H1 (cell line): Measurements from ENCODE around the gene GDF2. TPM values are rescaled to one million over a fixed set of nuclear protein-coding genes. Genes with fewer than 3 reads are reported as not detected.

Experiments used
- CTCF ChIA-PET: fragments of 300-600 bp; sonication (Branson Sonifier 250); formaldehyde crosslinking; loops from one replicate; lab custom pipeline; 2021; ENCODE audit not compliant: partially characterized antibody; lab: Charles Lee
- POLR2A ChIA-PET: fragments of 300-600 bp; sonication (Branson Sonifier 250); formaldehyde crosslinking; loops from one replicate; lab custom pipeline; 2021; ENCODE audit warnings: inconsistent platforms; ENCODE audit not compliant: partially characterized antibody; lab: Charles Lee
- DNase-seq, 2 experiments: peaks; one replicate each; pipeline versions ENCODE4 v3.0.0 to v3.0.0-alpha.2; 2010 to 2022; ENCODE audit warnings: low spot score in 2 of 2, low read depth in 1 of 2, mixed read lengths in 1 of 2
- FAIRE-seq: peaks from 2 replicates; lab custom pipeline; 2011; peaks lifted over from hg19 to GRCh38; lab: Jason Lieb, UNC
- H2AFZ ChIP-seq: 2 replicates; pipeline ENCODE4 v1.8.1; 2012; ENCODE audit warnings: low read length, inconsistent platforms
- H2AK5ac ChIP-seq: 2 replicates; pipeline ENCODE4 v1.6.1; 2013; ENCODE audit warnings: low read depth, low read length
- H2BK120ac ChIP-seq: replicated peaks from 2 replicates; pipeline ENCODE3; 2013; ENCODE audit warnings: low read depth, low read length, inconsistent platforms
- H2BK12ac ChIP-seq: 2 replicates; pipeline ENCODE4 v1.6.1; 2013; ENCODE audit warnings: low read depth, low read length
- H2BK15ac ChIP-seq: 2 replicates; pipeline ENCODE4 v1.6.1; 2013; ENCODE audit warnings: low read length
- H2BK20ac ChIP-seq: 2 replicates; pipeline ENCODE4 v1.6.1; 2013; ENCODE audit warnings: low read length
- H2BK5ac ChIP-seq: 2 replicates; pipeline ENCODE4 v1.6.1; 2013; ENCODE audit warnings: low read depth, low read length
- H3K14ac ChIP-seq: 2 replicates; pipeline ENCODE4 v1.6.1; 2013; ENCODE audit warnings: inconsistent platforms; ENCODE audit not compliant: insufficient read length
- H3K18ac ChIP-seq: 2 replicates; pipeline ENCODE4 v1.6.1; 2013; ENCODE audit warnings: low read length; ENCODE audit errors: extremely low read depth
- H3K23ac ChIP-seq: 2 replicates; pipeline ENCODE4 v1.6.1; 2013; ENCODE audit warnings: inconsistent platforms; ENCODE audit not compliant: insufficient read length
- H3K23me2 ChIP-seq: 2 replicates; pipeline ENCODE4 v1.6.1; 2013; ENCODE audit warnings: low read depth, low read length
- H3K27ac ChIP-seq: 2 replicates; pipeline ENCODE4 v1.6.1; 2011; ENCODE audit warnings: low read depth, low read length, inconsistent platforms
- H3K27me3 ChIP-seq, 4 experiments: replicated peaks in 1 of 4; 1 replicate in 1 of 4; 2 replicates in 3 of 4; pipeline versions ENCODE4 v1.6.1 to v1.8.1; 2011 to 2013; ENCODE audit warnings: low read length in 3 of 4, mild to moderate bottlenecking in 3 of 4, inconsistent platforms in 2 of 4, mixed read lengths in 2 of 4, moderate library complexity in 1 of 4; ENCODE audit not compliant: control insufficient read depth in 3 of 4, insufficient read depth in 3 of 4; ENCODE audit errors: extremely low read depth in 1 of 4
- H3K36me3 ChIP-seq, 4 experiments: 2 replicates each; pipeline versions ENCODE4 v1.6.1 to v1.8.1; 2011 to 2013; ENCODE audit warnings: mild to moderate bottlenecking in 4 of 4, low read length in 3 of 4, moderate library complexity in 2 of 4, control low read depth in 1 of 4, inconsistent platforms in 1 of 4; ENCODE audit not compliant: insufficient read depth in 4 of 4, control insufficient read depth in 2 of 4
- H3K4ac ChIP-seq: replicated peaks from 2 replicates; pipeline ENCODE3; 2013; ENCODE audit warnings: low read length, low read depth, mixed read lengths, inconsistent platforms; ENCODE audit not compliant: insufficient read length
- H3K4me1 ChIP-seq, 4 experiments: replicated peaks in 1 of 4; 1 replicate in 1 of 4; 2 replicates in 3 of 4; pipeline versions ENCODE4 v1.6.1 to v1.8.1; 2011 to 2013; ENCODE audit warnings: low read length in 3 of 4, inconsistent platforms in 2 of 4, mixed read lengths in 1 of 4; ENCODE audit not compliant: insufficient read depth in 4 of 4, control insufficient read depth in 3 of 4
- H3K4me2 ChIP-seq, 2 experiments: 2 replicates each; pipeline versions ENCODE4 v1.6.1 to v1.8.1; 2011 to 2013; ENCODE audit warnings: low read depth in 2 of 2, low read length in 2 of 2, control low read depth in 1 of 2, inconsistent platforms in 1 of 2, mild to moderate bottlenecking in 1 of 2; ENCODE audit not compliant: insufficient read depth in 1 of 2
- H3K4me3 ChIP-seq, 4 experiments: fragments of 200-600, 300-600 bp in 1 of 4; sonication (generic), shearing (Covaris generic), sonication (Bioruptor Twin) in 1 of 4; 2 replicates each; pipeline versions ENCODE4 v1.5.1 to v1.8.1; 2011 to 2016; ENCODE audit warnings: low read length in 4 of 4, low read depth in 3 of 4, control low read depth in 2 of 4, inconsistent platforms in 2 of 4, mild to moderate bottlenecking in 2 of 4, mixed read lengths in 1 of 4, moderate library complexity in 1 of 4; ENCODE audit not compliant: insufficient read depth in 2 of 4; ENCODE audit errors: extremely low read depth in 1 of 4
- H3K56ac ChIP-seq: replicated peaks from 2 replicates; pipeline ENCODE3; 2013; ENCODE audit warnings: low read depth, mild to moderate bottlenecking, mixed read lengths, low read length, inconsistent platforms; ENCODE audit not compliant: insufficient read length
- H3K79me1 ChIP-seq: 2 replicates; pipeline ENCODE4 v1.6.1; 2013; ENCODE audit warnings: low read depth, low read length, control low read depth
- H3K79me2 ChIP-seq, 2 experiments: 2 replicates each; pipeline versions ENCODE4 v1.6.1 to v1.8.1; 2012 to 2013; ENCODE audit warnings: low read length in 2 of 2, mild to moderate bottlenecking in 2 of 2, inconsistent platforms in 1 of 2; ENCODE audit not compliant: insufficient read depth in 2 of 2, control insufficient read depth in 1 of 2
- H3K9ac ChIP-seq, 4 experiments: replicated peaks in 1 of 4; 1 replicate in 1 of 4; 2 replicates in 3 of 4; pipeline versions ENCODE4 v1.6.1 to v1.8.1; 2011 to 2013; ENCODE audit warnings: low read depth in 3 of 4, low read length in 3 of 4, control low read depth in 2 of 4, mild to moderate bottlenecking in 2 of 4, moderate library complexity in 2 of 4, inconsistent platforms in 1 of 4; ENCODE audit errors: extremely low read depth in 1 of 4
- H3K9me3 ChIP-seq, 2 experiments: 2 replicates each; pipeline versions ENCODE4 v1.6.1 to v1.8.1; 2012 to 2013; ENCODE audit warnings: mild to moderate bottlenecking in 2 of 2, moderate library complexity in 2 of 2, control low read depth in 1 of 2, inconsistent platforms in 1 of 2, low read depth in 1 of 2, low read length in 1 of 2, mixed read lengths in 1 of 2; ENCODE audit not compliant: insufficient read depth in 2 of 2
- H4K20me1 ChIP-seq, 2 experiments: replicated peaks in 1 of 2; 2 replicates each; pipeline versions ENCODE3 to v1.8.1; 2011 to 2013; ENCODE audit warnings: inconsistent platforms in 2 of 2, low read length in 2 of 2, mild to moderate bottlenecking in 1 of 2; ENCODE audit not compliant: insufficient read depth in 2 of 2, control insufficient read depth in 1 of 2
- H4K5ac ChIP-seq: 2 replicates; pipeline ENCODE4 v1.6.1; 2013; ENCODE audit warnings: low read length, low read depth, mixed read lengths, inconsistent platforms; ENCODE audit not compliant: insufficient read length
- H4K8ac ChIP-seq: 2 replicates; pipeline ENCODE4 v1.8.0; 2013; ENCODE audit warnings: mild to moderate bottlenecking, moderate library complexity, low read length, inconsistent platforms; ENCODE audit not compliant: insufficient read depth; ENCODE audit errors: extremely low read depth
- H4K91ac ChIP-seq: replicated peaks from 2 replicates; pipeline ENCODE3; 2013; ENCODE audit warnings: low read length, mixed read lengths, inconsistent platforms; ENCODE audit not compliant: insufficient read length
- BRCA1 ChIP-seq: IDR thresholded peaks from 2 replicates; pipeline ENCODE4 v1.6.1; 2012; ENCODE audit warnings: low read depth, low read length, improper control_type of control experiment
- FOSL1 ChIP-seq: IDR thresholded peaks from 2 replicates; pipeline ENCODE4 v1.6.1; 2011; ENCODE audit warnings: mild to moderate bottlenecking, low read depth, low read length, moderate library complexity; ENCODE audit not compliant: insufficient read depth
- JUND ChIP-seq: IDR thresholded peaks from 2 replicates; pipeline ENCODE4 v1.6.1; 2011; ENCODE audit warnings: mild to moderate bottlenecking, improper control_type of control experiment, low read length
- SAP30 ChIP-seq: fragments of 300-600 bp; sonication (generic); IDR thresholded peaks from 2 replicates; pipeline ENCODE4 v1.7.1; 2012; ENCODE audit warnings: low read length, moderate library complexity, mild to moderate bottlenecking, inconsistent platforms; ENCODE audit not compliant: insufficient read depth, insufficient replicate concordance
- SIN3A ChIP-seq, 2 experiments: IDR thresholded peaks in 1 of 2; conservative IDR thresholded peaks in 1 of 2; 2 replicates each; pipeline ENCODE4 v1.6.1; 2011 to 2012; ENCODE audit warnings: low read length in 2 of 2, improper control_type of control experiment in 1 of 2, low read depth in 1 of 2, mild to moderate bottlenecking in 1 of 2
- SRF ChIP-seq: IDR thresholded peaks from 2 replicates; pipeline ENCODE4 v1.6.1; 2011; ENCODE audit warnings: mild to moderate bottlenecking, low read depth, low read length, moderate library complexity
- TCF12 ChIP-seq: IDR thresholded peaks from 2 replicates; pipeline ENCODE4 v1.6.1; 2011; ENCODE audit warnings: low read depth, mild to moderate bottlenecking, low read length
- WGBS, 2 experiments: shearing (Covaris generic) in 1 of 2; methylation state at CpG; one replicate each; pipeline versions ENCODE4 v1.1.6 to v1.1.7; 2013 to 2015; ENCODE audit warnings: low lambda C conversion rate in 2 of 2, mixed read lengths in 2 of 2, inconsistent platforms in 1 of 2, low coverage in 1 of 2, missing lambda C conversion rate in 1 of 2; ENCODE audit not compliant: insufficient replicate concordance in 2 of 2, insufficient coverage in 1 of 2, insufficient read length in 1 of 2; ENCODE audit errors: extremely low coverage in 1 of 2, missing lambda C conversion rate in 1 of 2; 5-methylcytosine and 5-hydroxymethylcytosine counted together
- polyA plus RNA-seq, 7 experiments: library from polyadenylated mRNA; depleted of rRNA in 3 of 7; stranded (reverse) in 5 of 7; unstranded in 2 of 7; fragments of >200 nt in 5 of 7; fragments of 200-250 nt in 2 of 7; gene quantifications; 1 replicate in 5 of 7; 2 replicates in 1 of 7; 4 replicates in 1 of 7; pipeline versions ENCODE4 v1.2.1 to v1.2.3, GENCODE V29; 2011 to 2013; ENCODE audit warnings: missing spikeins in 2 of 7, mixed read lengths in 2 of 7
- total RNA-seq: library from RNA; stranded (reverse); fragmentation: NEBNext Ultra II Directional; extraction: Animal tissue kit (Norgen Biotek cat#: 25700); gene quantifications from 2 replicates; pipeline ENCODE4 v1.2.1, GENCODE V29; 2021

Gene GDF2
- total and polyA plus RNA-seq, 2 of the 8 experiments (the other 6 are each of a cell fraction or from before 2014, with no cell fraction given), result not detected

GRCh38 chr10:47364911-47365310 lies 42.7 kb downstream of the GDF2 start:
- WGBS, 2 experiments, result 90% methylated on average over 6 of the region's 6 CpGs; no CpG with 5 or more reads in 1 of the 2 experiments

More at GRCh38 chr10:47364911-47365310, 42.7 kb downstream of the GDF2 start:
- Histone ChIP-seq H3K79me2 (no peaks in the 10 kb centered on the region), H3K9me3 (no peaks in the 10 kb centered on the region), H3K14ac (no peak overlapping the region), H3K4me2 (0 out of 4 replicates have a peak overlapping the region, but pooled peaks of 1 of the 2 experiments have one; percentile 16), H3K23ac (no peak overlapping the region), H2BK20ac (no peak overlapping the region), H2BK5ac (no peak overlapping the region), H3K27ac (no peak overlapping the region), H4K5ac (no peak overlapping the region), H2AK5ac (no peak overlapping the region), H3K4me3 (no peak overlapping the region), H3K4ac (no peak overlapping the region), H3K23me2 (no peaks in the 10 kb centered on the region), H3K9ac (no peak overlapping the region), H2BK120ac (no peak overlapping the region), H2AFZ (no peak overlapping the region), H3K18ac (no peak overlapping the region), H3K4me1 (peaks cover 2 to 7% (median 3%) of the 10 kb centered on the region in 4 experiments; a peak in 3 of 7 replicates), H3K36me3 (no peaks in the 10 kb centered on the region), H3K27me3 (no peaks in the 10 kb centered on the region), H4K20me1 (no peaks in the 10 kb centered on the region), H2BK15ac (peak overlapping the region; percentile 1; the same call in 1 of the 2 replicates), H3K79me1 (no peaks in the 10 kb centered on the region), H4K8ac (no peak overlapping the region), H4K91ac (no peak overlapping the region), H2BK12ac (no peak overlapping the region), H3K56ac (no peak overlapping the region)
- no peak for DNase-seq
- no peak for FAIRE-seq
- TF ChIP-seq FOSL1 (no peak), SRF (no peak), TCF12 (no peak), SIN3A (conservative IDR thresholded peaks at IDR 0.05 in 1 of 2, IDR thresholded peaks at IDR 0.05 in 1 of 2; ENCODE audit: low read depth in 1 of 2, low read length in 2 of 2) (no peak), SAP30 (no peak), BRCA1 (no peak), JUND (no peak)
- ChIA-PET CTCF (interaction anchor here (1.1 to 8.9 kb wide), 7 partner anchors 10 to 372 kb away, joined by 3 to 132 read pairs (median 5); partner anchors contain the start of gene RBP3), POLR2A (interaction anchor here (1.2 to 1.8 kb wide), 2 partner anchors 12 to 19 kb away, joined by 3 to 4 read pairs; partner anchors contain the start of gene ZNF488)
